Loucy (cell line): ENCODE results near the gene CCKAR.

Experiments
- H2AFZ ChIP-seq: fragments of 200-600 bp; sonication (generic); 2 replicates; pipeline ENCODE4 v1.6.0; 2016; ENCODE audit warnings: antibody characterized with exemption, mild to moderate bottlenecking, low read length, moderate library complexity
- H3F3A ChIP-seq: fragments of 200-600 bp; 2 replicates; pipeline ENCODE4 v1.6.0; 2016; ENCODE audit warnings: antibody characterized with exemption, low read depth, mild to moderate bottlenecking
- H3K27me3 ChIP-seq: fragments of 200-600 bp; sonication (generic); 2 replicates; pipeline ENCODE4 v1.6.1; 2014; ENCODE audit warnings: low read length, mild to moderate bottlenecking; ENCODE audit not compliant: insufficient read depth, poor library complexity, severe bottlenecking
- H3K36me3 ChIP-seq: fragments of 200-600 bp; sonication (generic); 2 replicates; pipeline ENCODE4 v1.6.1; 2016; ENCODE audit warnings: low read length; ENCODE audit not compliant: insufficient read depth
- H3K4me1 ChIP-seq: fragments of 200-600 bp; sonication (generic); 2 replicates; pipeline ENCODE4 v1.5.1; 2014; ENCODE audit warnings: low read length, mild to moderate bottlenecking; ENCODE audit not compliant: insufficient read depth, poor library complexity, severe bottlenecking
- H3K4me2 ChIP-seq: fragments of 200-600 bp; sonication (generic); 2 replicates; pipeline ENCODE4 v1.6.0; 2014; ENCODE audit warnings: antibody characterized with exemption, low read length, low read depth, mild to moderate bottlenecking; ENCODE audit not compliant: poor library complexity, severe bottlenecking
- H3K4me3 ChIP-seq: fragments of 200-600 bp; sonication (generic); 2 replicates; pipeline ENCODE4 v1.5.1; 2014; ENCODE audit warnings: low read length, mild to moderate bottlenecking, mixed read lengths; ENCODE audit not compliant: poor library complexity, severe bottlenecking
- H3K79me2 ChIP-seq: fragments of 200-600 bp; sonication (generic); 2 replicates; pipeline ENCODE4 v1.6.1; 2014; ENCODE audit warnings: low read length; ENCODE audit not compliant: insufficient read depth
- H3K9ac ChIP-seq: fragments of 200-600 bp; sonication (generic); 2 replicates; pipeline ENCODE4 v1.6.0; 2014; ENCODE audit warnings: mild to moderate bottlenecking, low read depth, low read length, moderate library complexity; ENCODE audit not compliant: poor library complexity, severe bottlenecking
- H3K9me2 ChIP-seq: fragments of 200-600 bp; sonication (generic); replicated peaks from 2 replicates; pipeline ENCODE4 v1.6.1; 2016; ENCODE audit warnings: low read depth, low read length, mixed read lengths
- H3K9me3 ChIP-seq: fragments of 200-600 bp; sonication (generic); 2 replicates; pipeline ENCODE4 v1.6.1; 2014; ENCODE audit warnings: mild to moderate bottlenecking, antibody characterized with exemption, low read length, low read depth; ENCODE audit not compliant: insufficient read depth
- H4K20me1 ChIP-seq: fragments of 200-600 bp; sonication (generic); 2 replicates; pipeline ENCODE4 v1.6.0; 2014; ENCODE audit warnings: antibody characterized with exemption, low read length, mild to moderate bottlenecking; ENCODE audit not compliant: insufficient read depth, poor library complexity, severe bottlenecking
- EZH2phosphoT487 ChIP-seq: fragments of 200-600 bp; IDR thresholded peaks from 2 replicates; pipeline ENCODE4 v1.6.1; 2018; ENCODE audit warnings: antibody characterized with exemption, mild to moderate bottlenecking, moderate library complexity, borderline replicate concordance
- TF ChIP-seq, protein P1 (sequence below): fragments of 200-600 bp; sonication (generic); conservative IDR thresholded peaks from 2 replicates; pipeline ENCODE4 v1.5.1; 2014; ENCODE audit warnings: mild to moderate bottlenecking, antibody characterized with exemption, low read length

Gene CCKAR

DNA sequence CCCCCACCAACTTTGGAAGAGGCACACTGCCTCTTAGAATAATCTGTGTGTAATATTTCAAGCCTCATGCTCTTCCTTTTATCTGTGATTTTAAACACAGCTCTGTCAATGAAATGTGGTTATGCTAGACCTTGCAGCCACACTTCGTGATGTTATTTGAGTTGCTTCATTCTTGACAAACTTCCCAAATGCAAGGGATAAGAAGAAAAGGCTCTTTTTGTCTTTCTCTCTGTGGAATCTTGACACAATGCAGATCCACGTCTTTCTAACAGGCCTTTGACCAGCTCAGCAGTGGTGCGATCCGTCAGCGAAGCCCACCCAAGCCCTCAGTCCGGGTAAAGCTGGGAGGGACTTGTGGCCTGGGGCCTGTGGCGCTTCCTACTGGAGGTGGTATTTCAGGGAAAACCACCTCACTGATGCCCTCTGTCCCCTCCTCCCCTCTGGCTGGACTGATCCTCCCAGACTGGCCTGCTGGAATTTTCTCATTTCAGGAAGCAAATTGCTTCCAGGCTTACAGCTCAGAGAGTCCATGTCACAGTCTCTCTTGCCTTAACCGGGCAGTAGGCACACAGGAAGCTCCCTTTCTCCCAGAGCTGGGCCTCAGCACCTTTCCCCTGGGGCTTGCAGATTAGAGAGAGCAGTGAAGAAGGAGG, 19.5 kb upstream of the CCKAR start:
- no peaks in the 10 kb centered on the region for H3K79me2 ChIP-seq
- no peaks in the 10 kb centered on the region for H3F3A ChIP-seq
- H3K4me1 ChIP-seq, result no peaks in the 10 kb centered on the region
- no peaks in the 10 kb centered on the region for H3K36me3 ChIP-seq
- no peak overlapping the region for H3K4me2 ChIP-seq
- no peaks in the 10 kb centered on the region for H3K9me3 ChIP-seq
- no peak overlapping the region for H3K9ac ChIP-seq
- no peak overlapping the region for H2AFZ ChIP-seq
- H3K4me3 ChIP-seq, result no peak overlapping the region
- TF ChIP-seq, protein P1, sequence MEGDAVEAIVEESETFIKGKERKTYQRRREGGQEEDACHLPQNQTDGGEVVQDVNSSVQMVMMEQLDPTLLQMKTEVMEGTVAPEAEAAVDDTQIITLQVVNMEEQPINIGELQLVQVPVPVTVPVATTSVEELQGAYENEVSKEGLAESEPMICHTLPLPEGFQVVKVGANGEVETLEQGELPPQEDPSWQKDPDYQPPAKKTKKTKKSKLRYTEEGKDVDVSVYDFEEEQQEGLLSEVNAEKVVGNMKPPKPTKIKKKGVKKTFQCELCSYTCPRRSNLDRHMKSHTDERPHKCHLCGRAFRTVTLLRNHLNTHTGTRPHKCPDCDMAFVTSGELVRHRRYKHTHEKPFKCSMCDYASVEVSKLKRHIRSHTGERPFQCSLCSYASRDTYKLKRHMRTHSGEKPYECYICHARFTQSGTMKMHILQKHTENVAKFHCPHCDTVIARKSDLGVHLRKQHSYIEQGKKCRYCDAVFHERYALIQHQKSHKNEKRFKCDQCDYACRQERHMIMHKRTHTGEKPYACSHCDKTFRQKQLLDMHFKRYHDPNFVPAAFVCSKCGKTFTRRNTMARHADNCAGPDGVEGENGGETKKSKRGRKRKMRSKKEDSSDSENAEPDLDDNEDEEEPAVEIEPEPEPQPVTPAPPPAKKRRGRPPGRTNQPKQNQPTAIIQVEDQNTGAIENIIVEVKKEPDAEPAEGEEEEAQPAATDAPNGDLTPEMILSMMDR, result no peak
- no peak for TF ChIP-seq EZH2phosphoT487
- H3K27me3 ChIP-seq, result no peaks in the 10 kb centered on the region
- no peaks in the 10 kb centered on the region for H3K9me2 ChIP-seq
- no peaks in the 10 kb centered on the region for H4K20me1 ChIP-seq

DNA sequence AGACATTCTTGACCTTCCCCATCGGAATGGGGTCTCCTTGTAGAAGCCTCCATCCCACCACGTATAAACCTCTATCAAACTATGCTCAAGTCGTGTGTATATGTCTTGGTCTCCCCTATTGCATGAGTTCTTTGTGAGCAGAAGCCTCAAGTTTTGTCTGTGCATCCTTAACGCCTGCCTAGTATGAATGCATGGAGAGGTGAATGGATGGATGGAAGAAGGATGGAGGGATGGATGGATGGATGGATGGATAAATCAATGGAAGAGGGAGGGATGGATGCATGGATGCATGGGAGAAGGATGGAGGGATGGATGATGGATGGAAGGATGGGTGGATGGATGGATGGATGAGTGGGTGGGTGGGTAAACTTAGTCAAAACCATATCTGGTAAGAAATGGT, 17.0 kb upstream of the CCKAR start:
- no peaks in the 10 kb centered on the region for H3K79me2 ChIP-seq
- no peaks in the 10 kb centered on the region for H3K9me3 ChIP-seq
- no peak overlapping the region for H3K9ac ChIP-seq
- no peak overlapping the region for H3K4me3 ChIP-seq
- no peaks in the 10 kb centered on the region for H3F3A ChIP-seq
- H4K20me1 ChIP-seq, result no peaks in the 10 kb centered on the region
- no peaks in the 10 kb centered on the region for H3K4me1 ChIP-seq
- no peaks in the 10 kb centered on the region for H3K36me3 ChIP-seq
- no peaks in the 10 kb centered on the region for H3K9me2 ChIP-seq
- TF ChIP-seq EZH2phosphoT487, result no peak
- TF ChIP-seq, protein P1, result no peak
- H3K4me2 ChIP-seq, result no peak overlapping the region
- H3K27me3 ChIP-seq, result no peaks in the 10 kb centered on the region
- H2AFZ ChIP-seq, result no peak overlapping the region

DNA sequence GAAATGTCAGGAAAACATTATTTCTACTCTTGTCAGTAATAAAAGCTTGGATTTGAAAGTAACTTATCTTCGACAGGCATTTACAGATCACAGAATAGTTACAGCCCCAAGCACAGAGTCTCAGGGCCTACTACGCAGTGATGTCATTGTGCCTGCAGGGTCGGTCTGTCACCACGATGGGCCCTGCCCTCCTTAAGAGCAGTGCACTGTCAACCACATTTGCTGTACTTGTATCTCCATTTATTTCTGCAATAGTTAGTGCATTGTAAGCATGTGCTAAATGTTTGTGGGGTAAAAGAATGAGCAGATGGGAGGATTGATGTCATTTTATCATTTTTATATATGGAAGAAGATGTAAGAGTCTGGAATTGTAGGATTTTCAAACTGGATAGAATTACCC, 13.6 kb upstream of the CCKAR start:
- TF ChIP-seq, protein P1, result no peak
- no peak for TF ChIP-seq EZH2phosphoT487

More for the DNA sequence above, 13.6 kb upstream of the CCKAR start:
- no peak overlapping the region for H2AFZ ChIP-seq
- no peaks in the 10 kb centered on the region for H3K79me2 ChIP-seq
- H3K27me3 ChIP-seq, result no peaks in the 10 kb centered on the region
- H3K9me3 ChIP-seq, result no peaks in the 10 kb centered on the region; the same call in 1 of the 2 replicates
- no peaks in the 10 kb centered on the region for H3K9me2 ChIP-seq
- no peak overlapping the region for H3K9ac ChIP-seq
- H3K4me2 ChIP-seq, result no peak overlapping the region
- H4K20me1 ChIP-seq, result no peaks in the 10 kb centered on the region
- no peaks in the 10 kb centered on the region for H3F3A ChIP-seq
- no peaks in the 10 kb centered on the region for H3K4me1 ChIP-seq
- no peak overlapping the region for H3K4me3 ChIP-seq
- no peaks in the 10 kb centered on the region for H3K36me3 ChIP-seq
